HCT116 (cell line): ENCODE results near the gene ARHGAP27.

Experiments
- EZH2phosphoT487 ChIP-seq: fragments of 200-600 bp; IDR thresholded peaks from 2 replicates; pipeline ENCODE4 v1.6.1; 2018; ENCODE audit warnings: antibody characterized with exemption, borderline replicate concordance
- POLR2A ChIP-seq: IDR thresholded peaks from 2 replicates; pipeline ENCODE4 v1.7.0; 2011; ENCODE audit warnings: borderline replicate concordance; ENCODE audit not compliant: insufficient read depth, insufficient read length; ENCODE audit errors: extremely low read depth
- SP1 ChIP-seq: IDR thresholded peaks from 2 replicates; pipeline ENCODE4 v1.6.1; 2012; ENCODE audit warnings: low read depth

GRCh38 chr17:45372325-45372869 is 60.3 kb downstream of the ARHGAP27 start:
- TF ChIP-seq EZH2phosphoT487 = no peak
- TF ChIP-seq SP1 = no peak
- TF ChIP-seq POLR2A = no peak
